ENCODE results near the gene ID3.
"Not testable (repeated sequence)": the region's sequence is repeated elsewhere in the genome, so short reads cannot be mapped to it uniquely, and the experiment has no call there.

ID3 gene

DNA sequence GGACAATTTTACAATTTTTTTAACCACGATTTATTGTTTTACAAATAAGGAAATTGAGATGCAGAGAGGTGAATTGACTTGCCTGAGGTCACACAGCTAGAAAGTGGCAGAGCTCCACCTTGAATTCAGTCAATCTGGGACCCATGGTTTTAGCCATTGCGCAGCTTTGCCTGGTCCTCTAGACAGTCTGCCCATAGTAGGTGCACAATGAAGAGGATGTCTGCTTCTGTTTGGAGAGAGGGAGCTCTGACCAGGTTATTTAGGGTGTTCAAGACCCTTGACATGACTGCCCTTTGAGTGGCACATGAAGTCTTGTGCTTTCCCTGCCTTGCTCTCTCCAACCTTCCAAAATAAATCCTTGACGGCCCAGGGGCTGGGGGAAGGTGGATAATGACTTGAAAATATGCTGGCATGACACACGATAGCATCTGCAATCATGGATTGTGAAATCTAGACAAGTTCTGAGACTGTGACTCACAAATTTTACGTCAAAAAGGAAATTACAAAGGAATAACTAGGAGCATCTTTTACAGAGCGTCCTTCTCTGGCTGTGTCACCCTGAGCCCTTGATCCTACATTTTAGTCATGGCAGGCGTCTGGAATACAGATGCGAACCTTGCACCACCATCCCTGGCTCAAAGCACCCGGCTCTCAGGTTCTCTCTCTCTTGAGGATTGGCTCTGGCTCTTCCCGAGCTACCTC, 26.2 kb upstream of the ID3 start:
- TF ChIP-seq POLR2A (IDR thresholded peaks at IDR 0.05; ENCODE audit: low read depth, low read length) (no peak), POLR2AphosphoS5 (IDR thresholded peaks at IDR 0.05; ENCODE audit: low read depth, low read length) (no peak), TAF1 (IDR thresholded peaks at IDR 0.05; ENCODE audit: borderline replicate concordance, low read depth, low read length) (no peak)
- DNase-seq (ENCODE audit: insufficient read length) = no peak
- no peak for FAIRE-seq

DNA sequence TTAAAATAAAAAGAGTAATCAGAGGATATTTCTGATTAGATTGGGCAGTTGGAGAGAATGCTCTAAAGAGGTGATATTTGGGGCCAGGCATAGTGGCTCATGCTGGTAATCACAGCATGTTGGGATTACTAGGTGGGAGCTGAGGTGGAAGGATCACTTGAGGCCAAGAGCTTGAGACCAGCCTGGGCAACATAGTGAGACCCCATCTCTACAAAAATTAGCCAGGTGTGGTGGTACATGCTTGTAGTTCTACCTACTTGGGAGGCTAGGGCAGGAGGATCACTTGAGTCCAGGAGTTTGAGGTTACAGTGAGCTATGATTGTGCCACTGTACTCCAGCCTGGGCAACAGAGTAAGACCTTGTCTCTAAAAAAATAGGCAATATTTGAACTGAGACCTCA, 24.4 kb upstream of the ID3 start:
- not testable (repeated sequence) for DNase-seq (ENCODE audit: insufficient read length)

DNA sequence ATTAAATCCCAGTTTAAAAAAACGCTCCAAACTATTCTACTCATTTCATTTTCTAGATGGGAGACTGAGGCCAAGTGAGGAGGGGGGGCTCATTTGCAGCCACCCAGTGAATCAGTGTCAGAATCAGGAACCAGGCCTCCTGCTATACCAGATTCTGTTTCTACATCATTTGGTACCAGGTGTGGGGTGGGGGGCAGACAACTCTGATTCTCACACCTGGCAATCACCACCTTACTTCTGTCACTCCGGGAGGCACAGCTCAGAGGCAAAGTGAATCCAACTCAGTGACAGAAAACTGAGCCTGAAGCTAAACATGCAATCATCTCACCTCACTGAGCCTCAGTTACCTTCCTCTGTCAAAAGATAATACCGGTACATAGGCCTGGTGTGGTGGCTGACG, 23.5 kb upstream of the ID3 start:
- FAIRE-seq (no peak), DNase-seq (ENCODE audit: insufficient read length) (no peak)
- TF ChIP-seq TAF1 (IDR thresholded peaks at IDR 0.05; ENCODE audit: borderline replicate concordance, low read depth, low read length) (no peak), POLR2A (IDR thresholded peaks at IDR 0.05; ENCODE audit: low read depth, low read length) (no peak), POLR2AphosphoS5 (IDR thresholded peaks at IDR 0.05; ENCODE audit: low read depth, low read length) (no peak)

More for the DNA sequence above, 24.4 kb upstream of the ID3 start:
- not testable (repeated sequence) for FAIRE-seq

DNA sequence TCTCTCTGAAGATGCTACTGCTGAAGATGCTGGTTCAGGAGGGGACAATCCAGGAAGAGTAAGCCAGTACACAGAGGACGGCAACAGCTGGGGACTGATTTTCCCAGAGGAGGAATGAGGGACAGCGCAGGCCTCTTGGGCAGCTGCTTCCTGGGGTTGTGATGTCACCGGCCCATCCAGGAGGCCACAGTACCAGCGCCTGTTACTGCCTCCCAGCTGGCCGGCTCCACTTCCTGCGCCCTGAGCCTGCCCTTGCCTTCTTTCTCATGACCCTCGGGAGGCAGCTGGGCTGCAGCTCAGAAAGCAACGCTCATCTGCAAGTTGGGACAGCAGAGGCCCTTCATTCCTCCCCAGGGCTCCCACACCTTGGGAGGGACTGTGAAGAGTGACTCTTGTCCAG, 21.9 kb upstream of the ID3 start:
- FAIRE-seq (no peak), DNase-seq (ENCODE audit: insufficient read length) (no peak)
- TF ChIP-seq POLR2A (IDR thresholded peaks at IDR 0.05; ENCODE audit: low read depth, low read length) = no peak
- no peak for TF ChIP-seq TAF1 (IDR thresholded peaks at IDR 0.05; ENCODE audit: borderline replicate concordance, low read depth, low read length)
- TF ChIP-seq POLR2AphosphoS5 (IDR thresholded peaks at IDR 0.05; ENCODE audit: low read depth, low read length) = no peak

DNA sequence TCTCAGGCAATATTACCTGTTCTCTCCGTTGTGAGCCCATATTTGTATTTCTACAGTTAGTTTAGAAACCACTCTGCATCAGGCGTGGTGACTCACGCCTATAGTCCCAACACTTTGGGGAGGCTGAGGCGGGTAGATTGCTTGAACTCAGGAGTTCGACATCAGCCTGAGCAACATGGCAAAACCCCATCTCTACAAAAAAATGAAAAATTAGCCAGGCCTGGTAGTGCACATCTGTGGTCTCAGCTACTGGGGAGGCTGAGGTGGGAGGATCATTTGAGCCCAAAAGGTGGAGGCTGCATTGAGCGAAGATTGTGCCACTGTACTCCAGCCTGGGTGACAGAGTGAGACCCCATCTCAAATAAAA, 19.7 kb upstream of the ID3 start:
- no peak for FAIRE-seq
- no peak for DNase-seq (ENCODE audit: insufficient read length)
- no peak for TF ChIP-seq TAF1 (IDR thresholded peaks at IDR 0.05; ENCODE audit: borderline replicate concordance, low read depth, low read length)
- no peak for TF ChIP-seq POLR2AphosphoS5 (IDR thresholded peaks at IDR 0.05; ENCODE audit: low read depth, low read length)
- TF ChIP-seq POLR2A (IDR thresholded peaks at IDR 0.05; ENCODE audit: low read depth, low read length) = no peak

DNA sequence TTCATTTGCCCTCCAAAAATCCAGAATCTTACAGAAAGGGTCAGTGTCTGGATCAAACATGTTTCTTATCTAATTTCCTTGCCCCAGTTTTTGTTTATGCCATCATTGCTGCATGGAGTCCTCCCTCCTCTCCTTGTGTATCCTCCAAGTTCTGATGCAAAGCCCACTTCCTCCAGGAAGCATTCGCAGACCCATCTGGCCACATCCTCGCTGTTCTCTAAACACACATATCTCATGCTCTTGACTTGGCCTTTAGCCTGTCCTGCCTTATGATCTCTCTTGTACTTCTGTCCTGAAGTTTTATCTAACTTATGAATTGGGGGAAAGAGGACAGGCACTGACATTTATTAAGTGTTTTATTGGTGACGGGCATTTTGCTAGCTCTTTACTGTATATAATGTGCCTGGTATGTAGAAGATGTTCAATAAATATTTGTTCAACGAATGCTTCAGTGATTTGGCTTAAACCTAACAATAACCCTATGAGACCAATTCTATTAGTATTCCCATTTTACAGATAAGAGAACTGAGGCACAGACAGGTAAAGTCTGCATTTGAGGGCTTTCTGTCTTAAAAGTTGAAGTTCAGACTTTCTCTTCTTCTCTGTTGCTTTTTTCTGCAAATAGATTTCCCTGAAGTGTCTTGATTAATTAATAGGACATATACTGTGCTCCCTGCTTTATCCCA, 19.2 kb upstream of the ID3 start:
- TF ChIP-seq POLR2AphosphoS5 (IDR thresholded peaks at IDR 0.05; ENCODE audit: low read depth, low read length) (no peak; the same call in 1 of the 2 replicates), POLR2A (IDR thresholded peaks at IDR 0.05; ENCODE audit: low read depth, low read length) (peak; percentile 39; the same call in 1 of the 2 replicates)
- FAIRE-seq (peak; percentile 84), DNase-seq (ENCODE audit: insufficient read length) (no peak)

DNA sequence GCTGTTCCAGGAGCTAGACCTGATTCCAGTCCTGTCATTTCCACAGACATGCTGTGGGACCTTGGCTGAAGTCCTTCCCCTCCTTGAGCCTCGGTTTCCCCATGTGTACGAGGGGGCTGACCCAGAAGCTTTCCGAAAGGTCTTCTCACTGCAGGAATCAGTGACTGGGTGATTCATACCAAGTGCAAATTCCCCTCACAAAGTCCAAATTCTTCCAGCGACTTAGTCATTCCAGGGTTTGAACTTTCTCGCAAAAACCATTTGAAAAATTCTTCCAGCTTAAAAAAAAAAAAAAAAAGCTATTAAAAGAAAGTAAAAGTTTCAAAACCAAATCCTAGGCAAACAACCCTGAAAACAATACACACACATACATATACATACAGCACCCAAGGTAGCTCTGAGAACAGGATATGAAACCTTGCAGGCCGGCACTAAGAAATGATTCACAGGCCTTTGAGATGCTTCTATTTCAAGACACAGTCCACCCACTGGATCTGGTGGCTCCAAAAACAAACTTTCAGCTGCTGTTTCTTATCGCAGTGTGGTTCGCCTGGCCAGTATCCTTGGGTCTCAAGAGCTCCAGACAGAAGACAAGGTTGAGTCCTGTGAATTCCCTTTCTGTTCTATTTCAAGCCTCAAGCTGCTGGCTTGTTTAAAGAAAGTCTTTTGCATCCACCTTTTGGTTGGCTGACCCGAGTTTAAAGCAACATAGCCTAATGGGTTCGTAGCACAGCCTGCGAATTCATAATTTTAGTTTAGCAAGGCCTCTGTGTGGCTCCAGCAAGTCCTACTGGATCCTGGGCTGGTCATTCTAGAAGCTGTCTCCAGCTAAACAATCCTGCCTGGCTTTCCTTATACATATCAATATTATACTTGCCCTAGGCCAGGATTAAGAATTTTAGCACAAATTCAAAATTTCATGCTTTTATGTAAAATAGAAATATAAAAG, 18.0 kb upstream of the ID3 start:
- DNase-seq (ENCODE audit: insufficient read length) (peak; percentile 43), FAIRE-seq (peak; percentile 79)
- TF ChIP-seq POLR2AphosphoS5 (IDR thresholded peaks at IDR 0.05; ENCODE audit: low read depth, low read length) (no peak), TAF1 (IDR thresholded peaks at IDR 0.05; ENCODE audit: borderline replicate concordance, low read depth, low read length) (no peak), POLR2A (IDR thresholded peaks at IDR 0.05; ENCODE audit: low read depth, low read length) (peak; percentile 25; the same call in 1 of the 2 replicates)

DNA sequence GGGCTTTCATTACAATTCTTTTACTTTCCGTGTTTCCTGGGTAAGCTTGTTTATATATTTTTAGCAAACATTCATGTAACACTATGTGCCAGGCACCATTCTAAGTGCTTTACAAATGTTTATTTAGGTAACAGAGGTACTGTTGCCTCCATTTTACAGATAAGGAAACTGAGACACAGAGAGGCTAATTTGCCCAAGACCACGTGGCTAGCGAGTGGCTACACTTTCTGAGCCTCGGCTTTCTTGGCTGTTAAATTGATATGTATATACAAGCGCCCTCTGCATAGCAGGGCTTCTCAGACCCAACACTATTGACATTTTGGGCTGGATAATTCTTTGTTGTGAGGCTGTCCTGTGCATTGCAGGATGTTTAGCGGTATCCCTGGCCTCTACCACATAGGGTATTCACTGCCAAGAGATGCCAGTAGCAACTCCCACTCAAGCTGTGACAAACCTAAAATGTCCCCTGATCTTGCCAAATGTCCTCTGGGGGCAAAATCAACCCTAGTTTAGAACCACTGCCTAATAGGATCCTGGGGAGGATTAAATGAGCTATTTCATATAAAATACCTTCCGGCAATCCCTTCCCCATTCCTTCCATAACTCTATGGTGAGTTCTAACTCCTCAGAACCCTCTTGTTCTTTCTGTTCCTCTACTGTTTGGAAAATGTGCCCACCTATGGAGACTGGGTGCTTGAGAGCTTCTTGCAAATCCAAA, 17.2 kb upstream of the ID3 start:
- DNase-seq (ENCODE audit: insufficient read length) (no peak), FAIRE-seq (peak; percentile 62)
- TF ChIP-seq POLR2AphosphoS5 (IDR thresholded peaks at IDR 0.05; ENCODE audit: low read depth, low read length) (no peak), TAF1 (IDR thresholded peaks at IDR 0.05; ENCODE audit: borderline replicate concordance, low read depth, low read length) (no peak)

DNA sequence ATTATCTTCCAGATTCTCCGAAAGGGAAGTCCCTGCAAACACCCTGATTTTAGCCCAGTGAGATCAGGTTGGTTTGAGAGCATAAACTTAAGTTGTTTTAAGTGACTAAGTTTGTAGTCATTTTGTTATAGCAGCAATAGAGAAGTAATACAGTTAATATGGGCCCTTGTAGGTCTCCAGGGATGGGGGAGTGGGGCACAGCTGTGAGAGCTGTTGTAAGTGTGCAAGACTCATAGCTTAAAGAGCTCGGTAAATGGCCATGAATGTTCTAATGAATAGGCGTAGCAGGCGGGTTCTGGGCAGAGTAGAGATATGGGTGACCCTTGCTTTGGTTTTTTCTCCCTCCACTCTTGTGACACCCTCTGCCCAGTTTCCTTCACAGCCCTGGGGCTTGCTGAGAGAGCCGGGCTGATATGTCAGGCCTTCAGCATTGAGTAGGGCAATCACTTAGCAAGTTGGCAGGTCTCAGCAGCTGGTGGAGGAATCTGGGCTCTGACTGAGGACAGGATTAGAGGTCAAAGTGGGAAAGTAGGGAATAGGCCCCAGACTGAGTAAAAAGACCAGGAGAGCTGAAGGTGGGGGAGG, 16.0 kb upstream of the ID3 start:
- TF ChIP-seq POLR2A (IDR thresholded peaks at IDR 0.05; ENCODE audit: low read depth, low read length) (no peak), POLR2AphosphoS5 (IDR thresholded peaks at IDR 0.05; ENCODE audit: low read depth, low read length) (no peak), TAF1 (IDR thresholded peaks at IDR 0.05; ENCODE audit: borderline replicate concordance, low read depth, low read length) (no peak)
- FAIRE-seq (no peak), DNase-seq (ENCODE audit: insufficient read length) (no peak)

DNA sequence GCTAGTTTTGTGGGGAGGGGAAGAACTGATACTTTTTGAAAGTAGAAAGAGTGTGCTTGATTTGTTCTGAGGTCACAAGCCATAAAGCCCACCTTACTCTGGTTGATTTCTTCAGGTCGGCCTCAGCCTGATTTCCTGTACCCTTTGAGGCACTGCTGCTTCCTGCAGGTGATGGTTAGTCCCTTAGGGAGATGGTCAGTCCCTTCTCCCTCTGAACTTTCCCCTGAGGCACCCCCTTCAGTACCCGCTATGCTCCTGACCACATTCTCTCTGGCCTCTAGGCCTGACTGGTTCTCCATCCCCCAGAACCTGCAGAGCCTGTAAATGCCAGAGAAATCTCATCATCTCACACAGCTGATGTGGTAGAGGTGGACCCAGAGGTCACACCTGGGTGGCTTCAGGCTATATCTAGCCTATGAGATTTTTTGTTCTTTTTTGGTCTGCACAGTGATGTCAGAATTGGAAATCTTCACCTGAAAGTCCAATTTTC, 15.0 kb upstream of the ID3 start:
- FAIRE-seq (peak; percentile 95), DNase-seq (ENCODE audit: insufficient read length) (no peak)
- no peak; the same call in 1 of the 2 replicates for TF ChIP-seq POLR2A (IDR thresholded peaks at IDR 0.05; ENCODE audit: low read depth, low read length)
- no peak; the same call in 1 of the 2 replicates for TF ChIP-seq POLR2AphosphoS5 (IDR thresholded peaks at IDR 0.05; ENCODE audit: low read depth, low read length)
- TF ChIP-seq TAF1 (IDR thresholded peaks at IDR 0.05; ENCODE audit: borderline replicate concordance, low read depth, low read length) = no peak
